22Rv1 (cell line): ENCODE measurements around the gene STIM1.

Source experiments
- H3K27ac ChIP-seq: fragments of 450-650 bp; 2 replicates; pipeline ENCODE4 v1.5.1; 2017
- CTCF ChIP-seq: fragments of 450-650 bp; IDR thresholded peaks from 2 replicates; pipeline ENCODE4 v1.5.1; 2017; ENCODE audit warnings: mild to moderate bottlenecking
- ZFX ChIP-seq: fragments of 450-650 bp; IDR thresholded peaks from 2 replicates; pipeline ENCODE4 v1.6.1; 2017; ENCODE audit warnings: antibody characterized with exemption, borderline replicate concordance

STIM1 gene

GRCh38 chr11:3815845-3816244 lies 39.6 kb upstream of the STIM1 start:
- no peak overlapping the region for H3K27ac ChIP-seq
- TF ChIP-seq ZFX (no peak), CTCF (no peak)

GRCh38 chr11:3816673-3817072 lies 38.8 kb upstream of the STIM1 start:
- no peak overlapping the region for H3K27ac ChIP-seq
- TF ChIP-seq ZFX, result no peak
- no peak for TF ChIP-seq CTCF

- no peak overlapping the region for H3K27ac ChIP-seq
- TF ChIP-seq ZFX (no peak), CTCF (no peak)
These were observed 38.2 kb upstream of the STIM1 start for GRCh38 chr11:3817181-3817800.

GRCh38 chr11:3820971-3821370 lies 34.5 kb upstream of the STIM1 start:
- TF ChIP-seq ZFX, result no peak
- no peak for TF ChIP-seq CTCF
- H3K27ac ChIP-seq, result no peak overlapping the region

- H3K27ac ChIP-seq, result no peak overlapping the region
- no peak for TF ChIP-seq ZFX
- TF ChIP-seq CTCF, result no peak
These were observed 33.2 kb upstream of the STIM1 start for GRCh38 chr11:3822312-3822711.

GRCh38 chr11:3823303-3823702 lies 32.2 kb upstream of the STIM1 start:
- H3K27ac ChIP-seq, result no peak overlapping the region
- TF ChIP-seq ZFX (no peak), CTCF (no peak)

GRCh38 chr11:3823762-3824506 lies 31.5 kb upstream of the STIM1 start:
- TF ChIP-seq CTCF (no peak), ZFX (no peak)
- no peak overlapping the region for H3K27ac ChIP-seq
